Activated effector memory CD4-positive, alpha-beta T cell treated with Interleukin-2 at 50 U/mL for 16 hours (primary cell): ENCODE data around the gene PTGS1.

Experiments
- DNase-seq: peaks from one replicate; pipeline ENCODE4 v3.0.0-alpha.2; 2020

PTGS1 gene

DNA sequence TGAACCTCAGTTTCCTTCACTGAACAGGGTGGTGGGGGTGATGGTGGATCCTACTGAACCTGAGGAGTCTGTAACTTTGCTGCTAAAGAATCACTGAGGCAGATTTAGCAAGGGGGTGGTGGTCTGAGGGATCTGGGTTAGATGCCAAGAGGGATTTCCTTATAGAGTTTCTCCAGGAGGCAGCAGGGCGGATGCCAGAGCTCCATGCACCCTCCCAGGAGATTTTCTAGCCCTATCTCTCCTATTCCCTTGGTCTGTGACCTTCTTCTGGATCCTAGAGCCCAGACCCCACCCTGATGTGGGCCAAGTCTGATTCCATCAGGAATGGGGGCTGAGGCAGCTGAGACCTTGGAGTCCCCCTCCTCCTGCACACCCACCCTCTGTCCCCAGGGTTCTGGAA, 6.0 kb downstream of the PTGS1 start:
- DNase-seq: no peak

DNA sequence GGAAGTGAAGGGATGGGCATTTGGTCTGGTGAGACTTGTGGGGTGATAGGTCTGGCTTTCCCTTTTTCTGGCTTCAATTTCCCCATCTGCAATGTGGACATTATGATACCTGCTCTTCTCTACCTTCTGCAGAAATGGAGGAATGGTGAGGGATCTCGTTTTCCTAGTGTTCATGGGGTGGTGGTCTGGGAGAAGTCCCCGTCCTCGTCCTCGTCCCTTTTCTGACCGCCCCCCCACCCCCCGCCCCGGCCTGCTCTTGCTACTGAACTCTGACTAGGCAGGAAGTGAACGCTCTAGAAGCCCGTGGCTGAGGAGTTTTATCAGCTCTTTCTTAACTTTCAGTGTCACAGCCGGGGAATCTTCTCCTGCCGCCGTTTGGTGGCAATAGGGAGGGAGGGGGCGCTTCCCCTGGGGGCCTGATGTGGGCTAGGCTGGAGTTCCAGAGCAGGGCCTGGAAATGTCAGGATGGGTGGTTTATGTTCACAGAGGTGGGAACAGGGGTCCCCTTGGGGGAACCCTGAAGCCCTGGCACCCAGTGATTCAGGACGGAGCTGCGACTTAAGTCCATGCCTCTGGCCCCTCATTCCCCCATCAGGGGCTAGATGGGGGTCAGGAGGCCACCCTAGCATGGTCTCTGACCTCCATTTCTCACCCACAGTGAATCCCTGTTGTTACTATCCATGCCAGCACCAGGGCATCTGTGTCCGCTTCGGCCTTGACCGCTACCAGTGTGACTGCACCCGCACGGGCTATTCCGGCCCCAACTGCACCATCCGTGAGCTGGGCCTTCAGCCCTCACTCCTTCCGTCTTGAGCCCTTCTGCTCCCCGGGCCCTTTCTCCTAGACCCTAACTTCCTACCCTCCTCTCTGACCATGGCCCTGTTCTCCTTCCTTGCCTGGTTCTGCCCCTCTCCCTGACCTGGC, 6.7 kb downstream of the PTGS1 start:
- no peak for DNase-seq

DNA sequence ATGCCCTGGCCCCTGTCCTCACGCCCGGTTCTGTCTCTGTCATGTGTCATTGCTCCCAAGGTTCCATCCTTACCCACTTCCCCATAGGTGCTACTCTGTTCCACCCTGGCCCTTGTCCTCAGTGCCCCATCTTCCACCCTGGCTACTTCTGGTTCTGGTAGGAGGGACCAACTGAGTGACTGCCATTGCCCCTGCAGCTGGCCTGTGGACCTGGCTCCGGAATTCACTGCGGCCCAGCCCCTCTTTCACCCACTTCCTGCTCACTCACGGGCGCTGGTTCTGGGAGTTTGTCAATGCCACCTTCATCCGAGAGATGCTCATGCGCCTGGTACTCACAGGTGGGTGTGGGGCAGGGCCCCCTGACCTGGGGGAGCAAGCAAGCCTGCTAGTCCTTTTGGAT, 7.4 kb downstream of the PTGS1 start:
- no peak for DNase-seq

DNA sequence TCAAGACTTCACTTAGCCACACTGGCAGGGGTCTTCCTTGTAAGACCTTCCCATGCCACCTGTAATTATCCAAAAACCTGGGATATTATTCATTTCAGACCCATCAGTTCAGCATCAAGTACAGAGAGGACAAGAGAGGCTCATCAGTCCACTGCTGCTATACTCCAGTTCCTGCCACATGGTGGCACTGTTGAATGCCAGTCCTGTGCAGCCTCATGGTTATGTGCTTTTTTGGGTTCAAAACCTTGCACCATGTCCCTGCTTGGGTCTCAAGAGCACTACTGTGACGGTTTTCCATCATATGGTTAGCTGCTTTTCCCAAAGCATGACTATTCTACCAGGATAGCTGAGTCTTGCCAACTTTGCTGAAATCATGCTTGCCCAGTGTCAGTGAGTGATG, 8.5 kb downstream of the PTGS1 start:
- DNase-seq: no peak

DNA sequence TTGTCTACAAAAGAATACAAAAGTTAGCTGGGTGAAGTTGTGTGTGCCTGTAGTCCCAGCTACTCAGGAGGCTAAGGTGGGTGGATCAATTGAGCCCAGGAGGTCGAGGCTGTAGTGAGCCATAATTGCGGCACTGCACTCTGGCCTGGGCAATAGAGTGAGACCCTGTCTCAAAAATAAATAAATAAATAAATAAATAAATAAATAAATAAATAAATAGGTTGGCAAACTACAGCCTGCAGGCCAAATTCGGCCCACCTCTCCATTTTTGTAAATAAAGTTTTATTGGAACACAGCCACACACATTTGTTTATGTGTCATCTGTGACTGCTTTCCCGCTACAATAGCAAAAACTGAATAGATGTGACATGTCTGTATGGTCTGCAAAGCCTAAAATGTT, 9.5 kb downstream of the PTGS1 start:
- DNase-seq: no peak

DNA sequence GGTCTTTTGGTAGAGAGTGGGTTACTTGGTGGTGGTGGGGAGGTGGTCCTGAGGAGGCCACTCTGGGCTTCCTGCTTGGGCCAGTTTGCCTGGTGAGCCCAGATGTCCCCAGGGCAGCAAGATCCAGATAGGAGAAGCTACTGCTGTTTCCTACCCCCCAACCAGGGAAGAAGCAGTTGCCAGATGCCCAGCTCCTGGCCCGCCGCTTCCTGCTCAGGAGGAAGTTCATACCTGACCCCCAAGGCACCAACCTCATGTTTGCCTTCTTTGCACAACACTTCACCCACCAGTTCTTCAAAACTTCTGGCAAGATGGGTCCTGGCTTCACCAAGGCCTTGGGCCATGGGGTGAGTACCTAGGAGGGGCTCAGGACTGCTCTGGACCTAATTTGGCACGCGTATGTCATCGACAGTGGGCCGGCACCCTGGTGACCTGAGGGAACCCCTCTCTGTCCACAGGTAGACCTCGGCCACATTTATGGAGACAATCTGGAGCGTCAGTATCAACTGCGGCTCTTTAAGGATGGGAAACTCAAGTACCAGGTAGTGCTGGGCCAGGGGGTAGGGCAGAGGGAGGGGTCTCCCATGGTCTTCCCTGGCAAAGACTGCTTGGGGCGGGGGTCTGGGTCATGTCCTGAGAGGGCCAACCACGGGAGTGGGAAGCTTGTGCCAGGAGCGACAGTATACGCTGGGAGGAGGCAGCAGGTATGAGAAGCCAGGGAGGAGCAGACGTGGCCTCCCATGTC, 10.6 kb downstream of the PTGS1 start:
- DNase-seq: no peak

DNA sequence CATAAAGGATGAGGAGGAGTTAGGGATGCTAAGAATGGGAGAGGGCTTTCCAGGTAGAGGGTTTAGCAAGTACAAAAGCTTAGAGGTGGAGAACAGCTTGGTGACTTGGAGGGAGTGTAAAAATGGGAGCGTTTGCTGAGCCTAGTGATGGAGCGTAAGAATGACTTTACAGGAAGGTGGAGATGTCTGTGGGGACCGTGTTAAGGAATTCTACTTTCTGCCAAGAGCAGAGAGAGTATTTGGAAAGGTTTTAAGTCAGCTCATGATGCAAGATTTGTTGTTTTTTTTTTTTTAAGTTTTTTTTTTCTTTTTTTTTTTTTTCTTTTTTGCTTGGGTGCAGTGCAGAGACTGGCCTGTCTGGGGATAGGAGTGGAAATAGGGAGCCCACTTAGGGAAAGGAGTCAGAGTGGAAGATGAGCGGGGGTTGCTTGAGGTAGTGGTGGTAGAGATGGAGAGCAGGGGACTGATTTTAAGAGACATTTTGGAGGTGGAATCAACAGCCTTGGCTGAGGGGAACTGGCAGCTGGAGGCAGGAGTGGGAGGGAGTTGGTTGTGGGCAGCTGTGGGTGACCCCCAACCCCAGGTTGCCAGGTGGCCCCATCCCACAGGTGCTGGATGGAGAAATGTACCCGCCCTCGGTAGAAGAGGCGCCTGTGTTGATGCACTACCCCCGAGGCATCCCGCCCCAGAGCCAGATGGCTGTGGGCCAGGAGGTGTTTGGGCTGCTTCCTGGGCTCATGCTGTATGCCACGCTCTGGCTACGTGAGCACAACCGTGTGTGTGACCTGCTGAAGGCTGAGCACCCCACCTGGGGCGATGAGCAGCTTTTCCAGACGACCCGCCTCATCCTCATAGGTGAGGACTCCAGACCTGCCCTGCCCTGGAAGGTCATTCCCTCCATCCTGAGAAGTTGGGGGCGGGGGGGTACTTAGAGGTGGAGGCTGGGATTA, 12.4 kb downstream of the PTGS1 start:
- DNase-seq: no peak

DNA sequence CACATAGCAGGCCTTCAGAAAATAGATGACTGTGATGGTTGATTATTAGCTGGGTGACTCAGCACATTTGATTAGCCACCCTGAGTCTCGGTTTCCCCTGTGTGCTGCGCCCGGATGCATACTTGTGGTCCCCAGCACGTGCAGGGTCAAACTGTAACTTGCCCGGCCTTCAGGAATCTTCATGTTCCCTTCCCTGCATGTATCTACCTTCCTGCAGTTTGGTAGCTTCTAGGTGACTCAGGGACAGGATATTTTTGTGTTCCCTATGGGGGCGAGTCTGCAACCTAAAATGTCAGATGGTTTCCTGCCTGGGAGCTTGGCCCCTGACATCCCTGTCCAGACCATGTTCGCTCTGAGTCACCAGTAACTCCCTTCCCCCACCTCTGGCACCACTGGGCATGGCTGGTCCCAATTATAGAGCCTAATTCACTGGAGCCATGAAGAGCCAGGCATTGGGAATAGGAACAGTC, 13.2 kb downstream of the PTGS1 start:
- DNase-seq: no peak

DNA sequence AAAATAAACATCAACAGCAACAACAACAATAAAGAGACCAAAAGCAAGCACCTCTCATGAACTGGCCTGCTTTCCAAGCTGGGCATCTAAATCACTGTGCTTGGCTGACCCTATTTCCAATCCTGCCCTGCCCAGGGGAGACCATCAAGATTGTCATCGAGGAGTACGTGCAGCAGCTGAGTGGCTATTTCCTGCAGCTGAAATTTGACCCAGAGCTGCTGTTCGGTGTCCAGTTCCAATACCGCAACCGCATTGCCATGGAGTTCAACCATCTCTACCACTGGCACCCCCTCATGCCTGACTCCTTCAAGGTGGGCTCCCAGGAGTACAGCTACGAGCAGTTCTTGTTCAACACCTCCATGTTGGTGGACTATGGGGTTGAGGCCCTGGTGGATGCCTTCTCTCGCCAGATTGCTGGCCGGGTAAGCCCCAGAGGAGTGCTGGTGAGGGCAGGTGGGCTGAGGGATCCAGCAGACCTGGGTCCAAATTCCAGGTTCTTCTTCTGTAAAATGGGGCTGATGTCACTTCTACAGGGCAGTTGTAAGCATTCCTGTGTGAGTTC, 15.6 kb downstream of the PTGS1 start:
- no peak for DNase-seq

DNA sequence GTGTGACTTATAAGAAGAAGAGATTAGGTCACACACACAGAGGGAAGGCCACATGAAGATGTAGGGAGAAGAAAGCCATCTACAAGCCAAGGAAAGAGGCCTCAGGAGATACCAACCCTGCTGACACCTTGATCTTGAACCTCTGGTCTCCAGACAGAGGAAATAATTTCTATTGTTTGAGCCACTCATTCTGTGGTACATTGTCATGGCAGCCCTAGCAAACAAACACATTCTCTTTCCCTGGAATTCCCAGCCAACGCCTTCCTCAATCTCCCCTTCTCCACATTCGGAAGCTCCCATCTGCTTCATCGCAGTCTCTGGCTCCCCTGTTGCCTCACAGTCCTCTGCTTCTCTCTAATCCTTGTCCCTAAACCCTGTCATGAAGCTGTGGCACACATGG, 16.7 kb downstream of the PTGS1 start:
- no peak for DNase-seq

DNA sequence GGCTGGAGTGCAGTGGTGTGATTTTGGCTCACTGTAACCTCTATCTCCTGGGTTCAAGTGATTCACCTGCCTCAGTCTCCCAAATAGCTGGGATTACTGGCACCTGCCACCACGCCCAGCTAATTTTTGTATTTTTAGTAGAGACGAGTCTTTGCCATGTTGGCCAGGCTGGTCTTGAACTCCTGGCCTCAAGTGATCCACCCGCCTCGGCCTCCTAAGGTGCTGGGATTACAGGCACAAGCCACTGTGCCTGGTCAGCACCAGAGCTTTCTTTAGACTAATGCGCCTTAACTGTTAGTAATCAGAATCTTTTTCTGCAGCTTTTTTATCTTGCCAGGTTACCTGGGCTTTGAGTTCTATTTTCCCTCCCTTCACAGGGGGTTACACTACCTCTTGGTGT, 18.4 kb downstream of the PTGS1 start:
- DNase-seq: no peak

DNA sequence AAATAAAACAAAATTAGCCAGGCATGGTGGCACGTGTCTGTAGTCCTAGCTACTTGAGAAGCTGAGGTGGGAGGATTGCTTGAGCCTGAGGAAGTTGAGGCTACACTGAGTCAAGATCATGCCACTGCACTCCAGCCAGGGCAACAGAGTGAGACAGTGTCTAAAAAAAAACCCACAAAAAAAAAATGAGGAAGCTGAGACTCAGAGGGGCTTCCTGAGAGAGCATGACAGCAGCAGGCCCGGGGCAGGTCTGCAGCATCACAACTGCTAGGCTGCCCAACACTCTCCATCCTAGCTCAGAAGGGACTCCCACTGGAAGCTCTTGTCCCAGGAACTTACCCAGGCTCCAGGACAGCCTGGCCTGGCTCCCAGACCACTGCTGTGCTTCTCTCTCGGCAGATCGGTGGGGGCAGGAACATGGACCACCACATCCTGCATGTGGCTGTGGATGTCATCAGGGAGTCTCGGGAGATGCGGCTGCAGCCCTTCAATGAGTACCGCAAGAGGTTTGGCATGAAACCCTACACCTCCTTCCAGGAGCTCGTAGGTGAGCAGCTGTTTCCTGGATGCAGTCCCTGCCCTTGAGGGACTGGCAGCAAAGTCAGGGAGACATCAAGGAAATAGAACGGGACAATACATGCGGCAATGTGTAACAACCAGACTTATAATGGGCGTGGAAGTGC, 19.1 kb downstream of the PTGS1 start:
- DNase-seq: no peak

DNA sequence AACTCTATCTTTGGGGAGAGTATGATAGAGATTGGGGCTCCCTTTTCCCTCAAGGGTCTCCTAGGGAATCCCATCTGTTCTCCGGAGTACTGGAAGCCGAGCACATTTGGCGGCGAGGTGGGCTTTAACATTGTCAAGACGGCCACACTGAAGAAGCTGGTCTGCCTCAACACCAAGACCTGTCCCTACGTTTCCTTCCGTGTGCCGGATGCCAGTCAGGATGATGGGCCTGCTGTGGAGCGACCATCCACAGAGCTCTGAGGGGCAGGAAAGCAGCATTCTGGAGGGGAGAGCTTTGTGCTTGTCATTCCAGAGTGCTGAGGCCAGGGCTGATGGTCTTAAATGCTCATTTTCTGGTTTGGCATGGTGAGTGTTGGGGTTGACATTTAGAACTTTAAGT, 21.5 kb downstream of the PTGS1 start:
- DNase-seq: no peak

DNA sequence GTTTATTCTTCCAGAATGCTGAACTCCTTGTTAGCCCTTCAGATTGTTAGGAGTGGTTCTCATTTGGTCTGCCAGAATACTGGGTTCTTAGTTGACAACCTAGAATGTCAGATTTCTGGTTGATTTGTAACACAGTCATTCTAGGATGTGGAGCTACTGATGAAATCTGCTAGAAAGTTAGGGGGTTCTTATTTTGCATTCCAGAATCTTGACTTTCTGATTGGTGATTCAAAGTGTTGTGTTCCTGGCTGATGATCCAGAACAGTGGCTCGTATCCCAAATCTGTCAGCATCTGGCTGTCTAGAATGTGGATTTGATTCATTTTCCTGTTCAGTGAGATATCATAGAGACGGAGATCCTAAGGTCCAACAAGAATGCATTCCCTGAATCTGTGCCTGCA, 21.9 kb downstream of the PTGS1 start:
- DNase-seq: no peak

DNA sequence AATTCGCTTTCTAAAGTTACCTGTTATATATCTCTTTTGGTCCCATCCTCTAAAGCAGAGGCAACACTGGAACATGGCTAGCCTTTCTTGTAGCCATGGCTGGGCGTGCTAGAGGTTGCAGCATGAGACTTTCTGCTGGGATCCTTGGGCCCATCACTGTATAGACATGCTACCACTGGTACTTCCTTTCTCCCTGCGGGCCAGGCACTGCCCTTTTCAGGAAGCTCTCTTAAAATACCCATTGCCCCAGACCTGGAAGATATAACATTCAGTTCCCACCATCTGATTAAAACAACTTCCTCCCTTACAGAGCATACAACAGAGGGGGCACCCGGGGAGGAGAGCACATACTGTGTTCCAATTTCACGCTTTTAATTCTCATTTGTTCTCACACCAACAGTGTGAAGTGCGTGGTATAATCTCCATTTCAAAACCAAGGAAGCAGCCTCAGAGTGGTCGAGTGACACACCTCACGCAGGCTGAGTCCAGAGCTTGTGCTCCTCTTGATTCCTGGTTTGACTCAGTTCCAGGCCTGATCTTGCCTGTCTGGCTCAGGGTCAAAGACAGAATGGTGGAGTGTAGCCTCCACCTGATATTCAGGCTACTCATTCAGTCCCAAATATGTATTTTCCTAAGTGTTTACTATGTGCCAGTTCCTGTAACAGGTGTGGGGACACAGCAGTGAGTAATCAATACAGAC, 22.6 kb downstream of the PTGS1 start:
- no peak for DNase-seq

DNA sequence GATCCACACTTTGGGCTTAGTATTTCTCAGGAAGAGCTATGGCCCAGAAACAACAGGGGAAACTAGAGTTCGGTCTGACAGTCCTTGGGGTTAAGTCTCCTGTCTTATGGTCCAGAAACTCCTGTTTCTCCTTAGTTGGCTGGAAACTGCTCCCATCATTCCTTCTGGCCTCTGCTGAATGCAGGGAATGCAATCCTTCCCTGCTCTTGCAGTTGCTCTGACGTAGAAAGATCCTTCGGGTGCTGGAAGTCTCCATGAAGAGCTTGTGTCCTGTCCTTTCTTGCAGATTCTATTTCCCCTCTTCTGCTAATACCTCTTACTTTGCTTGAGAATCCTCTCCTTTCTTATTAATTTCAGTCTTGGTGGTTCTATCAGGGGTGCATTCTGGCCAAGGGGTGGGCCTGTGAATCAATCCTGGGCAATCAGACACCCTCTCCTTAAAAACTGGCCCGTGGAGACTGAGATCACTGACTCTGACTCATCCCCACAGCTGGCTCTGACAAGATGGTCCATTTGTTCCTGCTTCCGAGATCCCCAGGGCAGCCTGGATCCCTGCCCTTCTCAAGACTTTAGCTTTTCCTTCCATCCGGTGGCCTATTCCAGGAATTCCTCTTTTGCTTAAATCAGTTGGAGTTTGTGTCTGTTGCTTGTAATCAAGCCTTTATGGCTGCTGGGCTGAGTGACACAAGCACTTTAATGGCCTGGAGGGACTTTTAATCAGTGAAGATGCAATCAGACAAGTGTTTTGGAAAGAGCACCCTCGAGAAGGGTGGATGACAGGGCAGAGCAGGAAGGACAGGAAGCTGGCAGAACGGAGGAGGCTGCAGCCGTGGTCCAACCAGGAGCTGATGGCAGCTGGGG, 23.7 kb downstream of the PTGS1 start:
- no peak for DNase-seq

DNA sequence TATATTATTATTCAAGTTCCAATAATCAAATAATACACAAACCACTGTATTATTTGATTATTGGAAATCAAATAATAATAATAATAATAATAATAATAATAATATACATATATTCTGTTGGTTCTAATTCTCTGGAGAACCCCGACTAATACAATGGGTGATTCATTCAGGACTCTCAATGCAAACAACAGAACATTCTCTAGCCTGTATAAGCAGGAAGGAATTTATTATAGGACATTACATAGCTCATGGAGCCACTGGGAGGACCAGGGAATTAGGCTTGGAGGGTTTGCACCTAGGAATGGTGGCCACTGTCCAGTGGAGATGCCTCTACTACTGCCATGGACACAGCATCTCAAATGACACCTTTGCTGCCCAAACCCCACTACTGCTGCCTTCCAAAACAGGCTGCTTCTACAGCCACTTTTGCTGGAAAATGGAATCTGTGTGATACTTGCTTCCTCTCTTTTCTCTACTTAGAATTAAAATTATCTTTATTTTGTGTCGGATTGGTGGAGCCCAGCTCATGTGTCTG, 25.9 kb downstream of the PTGS1 start:
- DNase-seq: no peak

DNA sequence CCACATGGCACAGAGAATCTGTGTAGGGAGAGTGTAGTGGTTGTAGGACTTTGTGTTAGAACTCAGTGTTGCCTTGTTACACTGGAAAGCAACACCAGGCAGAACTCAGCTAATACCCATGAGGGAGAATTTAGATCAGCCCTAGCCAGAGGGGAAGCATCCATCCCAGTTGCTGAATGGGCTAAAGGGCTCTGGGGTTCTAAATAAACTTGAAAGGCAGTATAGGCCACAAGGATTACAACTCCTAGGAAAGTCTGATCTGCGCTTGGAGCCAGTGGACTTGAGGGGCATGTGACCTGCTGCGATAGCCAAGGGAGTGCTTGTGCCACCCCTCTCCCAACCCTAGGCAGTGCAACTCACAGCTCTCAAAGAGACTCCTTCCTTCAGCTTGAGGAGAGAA, 26.9 kb downstream of the PTGS1 start:
- no peak for DNase-seq

DNA sequence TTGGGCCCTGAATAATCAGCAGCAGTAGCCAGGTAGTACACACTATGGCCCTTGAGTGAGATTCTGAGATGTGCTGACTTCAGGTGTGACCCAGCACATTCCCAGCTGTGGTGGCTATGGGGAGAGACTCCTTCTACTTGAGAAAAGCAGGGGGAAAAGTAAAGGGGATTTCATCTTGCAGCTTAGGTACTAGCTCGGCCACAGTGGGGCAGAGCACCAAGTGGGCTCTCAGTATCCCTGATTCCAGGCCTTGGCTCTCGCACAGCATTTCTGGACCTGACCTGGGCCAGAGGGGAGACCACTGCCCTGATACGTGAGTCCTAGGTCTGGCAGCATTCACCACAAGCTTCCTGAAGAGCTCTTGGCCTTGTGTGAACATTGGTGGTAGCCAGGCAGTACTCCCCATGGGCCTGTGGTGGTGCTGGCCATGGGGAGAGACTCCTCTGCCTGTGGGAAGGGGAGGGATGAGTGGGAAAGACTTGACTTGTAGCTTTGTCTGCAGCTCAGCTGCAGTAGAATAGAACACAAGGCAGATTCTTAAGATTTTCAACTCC, 27.6 kb downstream of the PTGS1 start:
- no peak for DNase-seq

DNA sequence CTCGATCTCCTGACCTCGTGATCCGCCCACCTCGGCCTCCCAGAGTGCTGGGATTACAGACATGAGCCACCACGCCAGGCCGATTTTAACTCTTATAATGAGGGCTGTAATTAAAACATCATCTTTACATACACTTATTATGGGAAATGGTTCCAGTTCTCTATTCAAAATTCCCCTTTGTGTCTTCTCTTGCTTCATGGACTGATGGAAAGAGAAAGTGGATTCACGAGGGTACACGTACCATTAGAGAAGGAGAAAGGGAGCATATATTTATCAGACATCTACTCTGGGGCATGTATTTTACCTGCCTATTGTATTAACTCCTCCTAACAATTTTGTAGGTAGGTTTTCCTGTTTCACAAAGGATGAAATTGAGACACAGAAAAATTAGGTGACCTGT, 31.1 kb downstream of the PTGS1 start:
- no peak for DNase-seq
